ENCODE measurements around the gene PLA2G4B. TPM values are rescaled to one million over a fixed set of nuclear protein-coding genes. Genes with fewer than 3 reads are reported as not detected.

Gene PLA2G4B
- total and polyA plus RNA-seq, 2 donors (not counting 1 experiment from before 2014, with no cell fraction given), result 22.6 to 33.2 TPM

DNA sequence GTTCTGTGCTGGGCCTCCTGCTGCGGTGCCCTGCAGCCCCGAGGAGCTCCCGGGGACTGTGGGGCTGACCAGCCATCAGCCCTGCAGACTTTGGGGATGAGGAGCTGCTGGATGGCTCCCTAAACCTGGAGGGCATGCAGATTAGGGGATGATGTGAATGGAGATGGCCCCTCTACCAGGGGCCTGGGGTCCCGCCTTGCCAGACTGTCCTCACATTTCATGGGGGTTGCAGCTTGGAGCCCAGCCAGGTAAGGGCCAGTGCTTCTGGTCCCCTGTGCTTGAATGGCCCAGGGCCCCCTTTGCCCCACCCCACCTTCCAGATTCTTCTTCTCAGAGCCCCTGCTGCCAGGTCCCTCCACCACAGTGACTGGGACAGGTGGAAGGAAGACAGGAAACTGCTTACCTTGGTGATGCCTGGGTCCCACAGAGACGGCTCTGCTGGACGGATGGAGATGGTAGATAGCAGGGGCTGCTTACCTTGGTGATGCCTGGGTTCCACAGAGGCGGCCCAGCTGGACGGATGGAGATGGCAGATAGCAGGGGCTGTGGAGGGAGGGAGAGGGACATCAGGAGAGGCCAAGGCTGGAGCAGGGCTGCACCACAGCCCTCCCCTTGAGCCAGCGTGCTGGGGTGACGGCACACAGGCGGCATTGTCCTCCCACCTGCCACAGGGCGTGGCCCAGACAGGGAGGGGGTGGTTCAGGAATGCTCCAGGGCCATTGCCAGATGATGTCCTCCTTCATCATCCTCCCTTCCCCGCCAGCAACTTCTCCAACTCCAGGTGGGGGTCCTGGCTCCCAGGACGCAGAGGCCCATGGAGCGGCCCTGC is 55.0 kb downstream of the PLA2G4B start, which contains the start of gene SPTBN5:
Gene SPTBN5, minus strand, starts transcription at position 632 of the 829 bp plus-strand sequence. Its CDS starts 556 bp downstream, at position 76.
- ATAC-seq (ENCODE audit: low read depth), result no peak
- peak within 1 kb of the TSS; percentile 71 to 80 for H3K27ac ChIP-seq (ENCODE audit: low read length in 2 of 2)
- H2AFZ ChIP-seq (ENCODE audit: insufficient read depth, low read depth, low read length, poor library complexity, severe bottlenecking), result peak within 1 kb of the TSS; percentile 75
- intact Hi-C loops (cut with micrococcal nuclease), result loop anchor here (1.0 to 10.0 kb wide), 5 partner anchors 11 to 989 kb away; partner anchors contain the start of genes JMJD7 and MAPKBP1
- no peaks in the 10 kb centered on the region for H3K9me3 Mint-ChIP-seq (ENCODE audit: insufficient read depth)
- 96% methylated on average over 14 of the region's 15 CpGs for WGBS (ENCODE audit: insufficient coverage)
- H3K9me3 ChIP-seq (ENCODE audit: control extremely low read depth in 1 of 3, control insufficient read depth in 2 of 3, insufficient read depth in 1 of 3, low read length in 2 of 3), result peaks cover 0 to 12% (median 2%) of the 10 kb centered on the region in 3 donors
- TF ChIP-seq, protein P1, sequence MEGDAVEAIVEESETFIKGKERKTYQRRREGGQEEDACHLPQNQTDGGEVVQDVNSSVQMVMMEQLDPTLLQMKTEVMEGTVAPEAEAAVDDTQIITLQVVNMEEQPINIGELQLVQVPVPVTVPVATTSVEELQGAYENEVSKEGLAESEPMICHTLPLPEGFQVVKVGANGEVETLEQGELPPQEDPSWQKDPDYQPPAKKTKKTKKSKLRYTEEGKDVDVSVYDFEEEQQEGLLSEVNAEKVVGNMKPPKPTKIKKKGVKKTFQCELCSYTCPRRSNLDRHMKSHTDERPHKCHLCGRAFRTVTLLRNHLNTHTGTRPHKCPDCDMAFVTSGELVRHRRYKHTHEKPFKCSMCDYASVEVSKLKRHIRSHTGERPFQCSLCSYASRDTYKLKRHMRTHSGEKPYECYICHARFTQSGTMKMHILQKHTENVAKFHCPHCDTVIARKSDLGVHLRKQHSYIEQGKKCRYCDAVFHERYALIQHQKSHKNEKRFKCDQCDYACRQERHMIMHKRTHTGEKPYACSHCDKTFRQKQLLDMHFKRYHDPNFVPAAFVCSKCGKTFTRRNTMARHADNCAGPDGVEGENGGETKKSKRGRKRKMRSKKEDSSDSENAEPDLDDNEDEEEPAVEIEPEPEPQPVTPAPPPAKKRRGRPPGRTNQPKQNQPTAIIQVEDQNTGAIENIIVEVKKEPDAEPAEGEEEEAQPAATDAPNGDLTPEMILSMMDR (IDR thresholded peaks at IDR 0.05), result no peak
- no peak for TF ChIP-seq EZH2 (IDR thresholded peaks at IDR 0.05; ENCODE audit: borderline replicate concordance, insufficient read depth, low read depth, low read length, poor library complexity, severe bottlenecking)
- peak within 1 kb of the TSS; percentile 84 for H3K4me3 Mint-ChIP-seq
- H4K20me1 ChIP-seq (ENCODE audit: control insufficient read depth, insufficient read depth, low read length, poor library complexity, severe bottlenecking), result no peaks in the 10 kb centered on the region
- H3K4me1 ChIP-seq (ENCODE audit: control insufficient read depth in 2 of 2, insufficient read depth in 2 of 2, low read length in 2 of 2), result peaks cover 44 to 52% of the 10 kb centered on the region in 2 donors
- peak within 1 kb of the TSS in 4 of 5 experiments; percentile 10 to 47 (median 32) for H3K4me3 ChIP-seq (ENCODE audit: control extremely low read depth in 1 of 5, extremely low read depth in 1 of 5, insufficient read depth in 1 of 5, low read depth in 2 of 5, low read length in 4 of 5)
- no peaks in the 10 kb centered on the region for H3K27me3 ChIP-seq (replicated peaks in 1 of 4; ENCODE audit: control extremely low read depth in 1 of 4, control insufficient read depth in 3 of 4, insufficient read depth in 4 of 4, low read length in 3 of 4)
- peak within 1 kb of the TSS; percentile 49 for H3K9ac ChIP-seq (ENCODE audit: low read length)
- peaks cover 0 to 2% of the 10 kb centered on the region in 2 experiments for H3K36me3 ChIP-seq (replicated peaks in 1 of 2; ENCODE audit: control extremely low read depth in 1 of 2, control insufficient read depth in 1 of 2, extremely low read depth in 1 of 2, insufficient read depth in 2 of 2, low read length in 1 of 2)
- ChIA-PET POLR2A (interaction anchor here (1.1 to 1.3 kb wide), 2 partner anchors 83 to 233 kb away, joined by 4 to 6 read pairs; partner anchors contain the start of gene MGA), CTCF (interaction anchor here (0.6 to 11.0 kb wide), 8 partner anchors 9 to 205 kb away, joined by 3 to 81 read pairs (median 5); partner anchors contain the start of genes EHD4 and MAPKBP1)
- H3K4me2 ChIP-seq (replicated peaks; ENCODE audit: low read depth, low read length, poor library complexity, severe bottlenecking), result peak within 1 kb of the TSS; percentile 77
- no peak for DNase-seq
- H3K79me2 ChIP-seq (ENCODE audit: control insufficient read depth, insufficient read depth, low read length), result peaks cover 4% of the 10 kb centered on the region
- peaks cover 51% of the 10 kb centered on the region for H3K4me1 Mint-ChIP-seq
- peak within 1 kb of the TSS; percentile 97 for H3K27ac Mint-ChIP-seq
- no peaks in the 10 kb centered on the region for H3K27me3 Mint-ChIP-seq
